HCT116 (cell line): ENCODE measurements around the gene PTGS1. TPM values are rescaled to one million over a fixed set of nuclear protein-coding genes. Genes with fewer than 3 reads are reported as not detected.
A peak's percentile ranks its signal among the peaks of the same experiment; 100 is the strongest.

ENCODE experiments used
- ATAC-seq: fragments of 200-7000 bp; cut with Tn5 transposase; 2 replicates; pipeline ENCODE4 v1.9.1; 2020; ENCODE audit warnings: mild to moderate bottlenecking, moderate library complexity
- BruUV-seq: library from RNA; stranded (reverse); fragments of 400-500 nt; replicated peaks from 2 replicates; lab custom pipeline; 2021; lab: Mats Ljungman, UMichigan
- CTCF ChIA-PET: fragments of 300-600 bp; sonication (Branson Sonifier 250); formaldehyde crosslinking; loops from one replicate; lab custom pipeline; 2021; ENCODE audit warnings: antibody characterized with exemption; lab: Charles Lee
- POLR2A ChIA-PET: fragments of 300-600, 350-600 bp; sonication (Branson Sonifier 250); formaldehyde crosslinking; loops from one replicate; lab custom pipeline; 2021; ENCODE audit warnings: antibody characterized with exemption; lab: Charles Lee
- RAD21 ChIA-PET, 2 experiments: fragments of 300-600 bp; sonication (Branson Sonifier 250); formaldehyde crosslinking; loops; one replicate each; lab custom pipeline; 2023; ENCODE audit warnings: low total read pairs in 2 of 2; ENCODE audit not compliant: uncharacterized antibody in 2 of 2, unreplicated experiment in 2 of 2, low non-redundant PET in 1 of 2; lab: Charles Lee
- DNase-seq: peaks from one replicate; pipeline ENCODE4 v3.0.0-alpha.2; 2010; ENCODE audit warnings: low read depth, low spot score
- H2AFZ ChIP-seq: fragments of 200-600 bp; shearing (Covaris generic), sonication (generic); 2 replicates; pipeline ENCODE4 v1.6.1; 2017; ENCODE audit warnings: low read depth, mixed run types, mixed read lengths, antibody characterized with exemption, low read length; ENCODE audit not compliant: poor library complexity, severe bottlenecking
- H3K27ac ChIP-seq: 2 replicates; pipeline ENCODE4 v1.5.1; 2012; ENCODE audit warnings: low read depth, low read length
- H3K27me3 ChIP-seq: fragments of 200-600 bp; sonication (generic); 2 replicates; pipeline ENCODE4 v1.6.1; 2016; ENCODE audit warnings: mixed run types, low read length, mixed read lengths; ENCODE audit not compliant: insufficient read depth
- H3K36me3 ChIP-seq, 2 experiments: fragments of 200-500 bp in 1 of 2; fragments of 200-600 bp in 1 of 2; sonication (Bioruptor generic) in 1 of 2; sonication (generic) in 1 of 2; 2 replicates each; pipeline versions ENCODE4 v1.5.1 to v1.6.1; 2014 to 2016; ENCODE audit warnings: low read length in 2 of 2, inconsistent platforms in 1 of 2, mixed read lengths in 1 of 2, mixed run types in 1 of 2; ENCODE audit not compliant: insufficient read depth in 2 of 2, control insufficient read depth in 1 of 2
- H3K4me1 ChIP-seq, 2 experiments: fragments of 200-600 bp in 1 of 2; sonication (generic) in 1 of 2; 2 replicates each; pipeline versions ENCODE4 v1.5.1 to v1.6.1; 2012 to 2017; ENCODE audit warnings: low read length in 2 of 2, inconsistent platforms in 1 of 2, mild to moderate bottlenecking in 1 of 2, mixed read lengths in 1 of 2, mixed run types in 1 of 2, moderate library complexity in 1 of 2; ENCODE audit not compliant: insufficient read depth in 2 of 2, control insufficient read depth in 1 of 2
- H3K4me2 ChIP-seq: fragments of 200-600 bp; sonication (generic); 2 replicates; pipeline ENCODE4 v1.6.1; 2017; ENCODE audit warnings: mixed run types, low read length, mixed read lengths
- H3K4me3 ChIP-seq, 2 experiments: fragments of 200-600 bp in 1 of 2; sonication (generic) in 1 of 2; replicated peaks in 1 of 2; 2 replicates each; pipeline ENCODE4 v1.5.1; 2011 to 2016; ENCODE audit warnings: low read length in 2 of 2, control low read depth in 1 of 2, low read depth in 1 of 2, mild to moderate bottlenecking in 1 of 2, mixed read lengths in 1 of 2, mixed run types in 1 of 2
- H3K79me2 ChIP-seq: fragments of 200-600 bp; sonication (generic); 2 replicates; pipeline ENCODE4 v1.6.1; 2017; ENCODE audit warnings: mild to moderate bottlenecking, mixed run types, low read length, moderate library complexity, mixed read lengths; ENCODE audit not compliant: insufficient read depth
- H3K9ac ChIP-seq: fragments of 200-600 bp; sonication (generic); 2 replicates; pipeline ENCODE4 v1.6.1; 2016; ENCODE audit warnings: low read length, mixed read lengths
- H3K9me2 ChIP-seq: fragments of 200-600 bp; sonication (generic), shearing (Covaris generic); 2 replicates; pipeline ENCODE4 v1.6.1; 2017; ENCODE audit warnings: mixed run types, mild to moderate bottlenecking, moderate library complexity; ENCODE audit not compliant: insufficient read depth
- H3K9me3 ChIP-seq, 2 experiments: fragments of 200-500 bp in 1 of 2; fragments of 200-600 bp in 1 of 2; sonication (Bioruptor generic) in 1 of 2; sonication (generic) in 1 of 2; 2 replicates each; pipeline ENCODE4 v1.6.1; 2014 to 2017; ENCODE audit warnings: low read length in 2 of 2, mixed read lengths in 2 of 2, inconsistent platforms in 1 of 2, low read depth in 1 of 2, mild to moderate bottlenecking in 1 of 2, mixed run types in 1 of 2, moderate library complexity in 1 of 2; ENCODE audit not compliant: control insufficient read depth in 1 of 2, insufficient read depth in 1 of 2
- H4K20me1 ChIP-seq: fragments of 200-600 bp; sonication (generic), shearing (Covaris generic); 2 replicates; pipeline ENCODE4 v1.6.1; 2017; ENCODE audit warnings: mixed run types, mild to moderate bottlenecking, moderate library complexity; ENCODE audit not compliant: insufficient read depth
- ELF1 ChIP-seq: IDR thresholded peaks from 2 replicates; pipeline ENCODE4 v1.6.1; 2012; ENCODE audit warnings: low read depth, borderline replicate concordance
- EZH2phosphoT487 ChIP-seq: fragments of 200-600 bp; IDR thresholded peaks from 2 replicates; pipeline ENCODE4 v1.6.1; 2018; ENCODE audit warnings: antibody characterized with exemption, borderline replicate concordance
- POLR2A ChIP-seq: IDR thresholded peaks from 2 replicates; pipeline ENCODE4 v1.7.0; 2011; ENCODE audit warnings: borderline replicate concordance; ENCODE audit not compliant: insufficient read depth, insufficient read length; ENCODE audit errors: extremely low read depth
- SP1 ChIP-seq: IDR thresholded peaks from 2 replicates; pipeline ENCODE4 v1.6.1; 2012; ENCODE audit warnings: low read depth
- TCF7L2 ChIP-seq: IDR thresholded peaks from 2 replicates; pipeline ENCODE4 v1.7.0; 2011; ENCODE audit warnings: borderline replicate concordance, inconsistent platforms; ENCODE audit not compliant: insufficient read depth, insufficient read length; ENCODE audit errors: extremely low read depth
- YY1 ChIP-seq: IDR thresholded peaks from 2 replicates; pipeline ENCODE4 v1.6.1; 2011; ENCODE audit warnings: low read length, low read depth, moderate library complexity, mild to moderate bottlenecking; ENCODE audit not compliant: insufficient replicate concordance; ENCODE audit errors: extremely low read depth
- ZFX ChIP-seq: fragments of 450-650 bp; IDR thresholded peaks from 2 replicates; pipeline ENCODE4 v1.6.1; 2017
- intact Hi-C: fragments of 100-400 bp; cut with micrococcal nuclease; formaldehyde crosslinking; loops from 2 replicates; pipeline ENCODE4 v1.10.0; 2022
- total RNA-seq: library from RNA; stranded (reverse); gene quantifications from one replicate; pipeline ENCODE4 v1.2.1, GENCODE V29; 2021; ENCODE audit not compliant: unreplicated experiment
- TF ChIP-seq, protein P1 (sequence below): IDR thresholded peaks from 2 replicates; pipeline ENCODE4 v1.6.1; 2012; ENCODE audit warnings: low read depth

PTGS1 gene
- total RNA-seq, 1 experiment from 2014 or later = 3.5 TPM

- Histone ChIP-seq H3K36me3 (no peaks in the 10 kb centered on the region), H3K9me2 (no peaks in the 10 kb centered on the region), H3K27me3 (no peaks in the 10 kb centered on the region), H3K9me3 (no peaks in the 10 kb centered on the region), H3K9ac (peak overlapping the region; percentile 62), H4K20me1 (no peaks in the 10 kb centered on the region), H3K4me2 (peak overlapping the region; percentile 99), H3K79me2 (no peaks in the 10 kb centered on the region), H3K4me1 (peaks cover 3 to 13% of the 10 kb centered on the region in 2 experiments; a peak in 3 of 4 replicates), H2AFZ (peak overlapping the region; percentile 96), H3K27ac (peak overlapping the region; percentile 20; the same call in 1 of the 2 replicates), H3K4me3 (peak overlapping the region; percentile 44 to 70)
- ChIA-PET POLR2A (no interaction called here), CTCF (interaction anchor here (1.0 to 4.0 kb wide), 3 partner anchors 222 to 248 kb away, joined by 3 to 25 read pairs (median 5); no protein-coding TSS in a partner anchor), RAD21 (interaction anchor here (0.8 to 1.6 kb wide), 4 partner anchors 222 to 251 kb away, joined by 3 to 4 read pairs (median 3); no protein-coding TSS in a partner anchor)
- TF ChIP-seq POLR2A = no peak
- TF ChIP-seq TCF7L2 = peak; percentile 9
- TF ChIP-seq, protein P1, sequence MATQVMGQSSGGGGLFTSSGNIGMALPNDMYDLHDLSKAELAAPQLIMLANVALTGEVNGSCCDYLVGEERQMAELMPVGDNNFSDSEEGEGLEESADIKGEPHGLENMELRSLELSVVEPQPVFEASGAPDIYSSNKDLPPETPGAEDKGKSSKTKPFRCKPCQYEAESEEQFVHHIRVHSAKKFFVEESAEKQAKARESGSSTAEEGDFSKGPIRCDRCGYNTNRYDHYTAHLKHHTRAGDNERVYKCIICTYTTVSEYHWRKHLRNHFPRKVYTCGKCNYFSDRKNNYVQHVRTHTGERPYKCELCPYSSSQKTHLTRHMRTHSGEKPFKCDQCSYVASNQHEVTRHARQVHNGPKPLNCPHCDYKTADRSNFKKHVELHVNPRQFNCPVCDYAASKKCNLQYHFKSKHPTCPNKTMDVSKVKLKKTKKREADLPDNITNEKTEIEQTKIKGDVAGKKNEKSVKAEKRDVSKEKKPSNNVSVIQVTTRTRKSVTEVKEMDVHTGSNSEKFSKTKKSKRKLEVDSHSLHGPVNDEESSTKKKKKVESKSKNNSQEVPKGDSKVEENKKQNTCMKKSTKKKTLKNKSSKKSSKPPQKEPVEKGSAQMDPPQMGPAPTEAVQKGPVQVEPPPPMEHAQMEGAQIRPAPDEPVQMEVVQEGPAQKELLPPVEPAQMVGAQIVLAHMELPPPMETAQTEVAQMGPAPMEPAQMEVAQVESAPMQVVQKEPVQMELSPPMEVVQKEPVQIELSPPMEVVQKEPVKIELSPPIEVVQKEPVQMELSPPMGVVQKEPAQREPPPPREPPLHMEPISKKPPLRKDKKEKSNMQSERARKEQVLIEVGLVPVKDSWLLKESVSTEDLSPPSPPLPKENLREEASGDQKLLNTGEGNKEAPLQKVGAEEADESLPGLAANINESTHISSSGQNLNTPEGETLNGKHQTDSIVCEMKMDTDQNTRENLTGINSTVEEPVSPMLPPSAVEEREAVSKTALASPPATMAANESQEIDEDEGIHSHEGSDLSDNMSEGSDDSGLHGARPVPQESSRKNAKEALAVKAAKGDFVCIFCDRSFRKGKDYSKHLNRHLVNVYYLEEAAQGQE = no peak
- no peak for TF ChIP-seq YY1
- TF ChIP-seq ZFX = peak; percentile 60
- no peak for TF ChIP-seq ELF1
- TF ChIP-seq EZH2phosphoT487 = no peak
- no peak for TF ChIP-seq SP1
- intact Hi-C loops = no loop called here
- ATAC-seq = peak; percentile 59
- no TSS peak for BruUV-seq
- DNase-seq = no peak
Measured at GRCh38 chr9:122346478-122347347, 24.1 kb upstream of the PTGS1 start.
